ENCODE results near the gene IKZF1. TPM values are rescaled to one million over a fixed set of nuclear protein-coding genes. Genes with fewer than 3 reads are reported as not detected.

IKZF1 gene
- total RNA-seq, 3 donors from 2014 or later: 14.2 to 21.4 (median 21.3) TPM

- DNase-seq (ENCODE audit: low spot score in 2 of 2): no peak
- no peak for TF ChIP-seq CTCF (IDR thresholded peaks at IDR 0.05)
- TF ChIP-seq POLR2AphosphoS5 (IDR thresholded peaks at IDR 0.05): no peak
- TF ChIP-seq POLR2A (IDR thresholded peaks at IDR 0.05): no peak
- H3K27me3 ChIP-seq: no peaks in the 10 kb centered on the region
- no peak overlapping the region for H3K4me3 ChIP-seq
- H3K4me1 ChIP-seq: no peaks in the 10 kb centered on the region
- H3K27ac ChIP-seq: no peak overlapping the region
- intact Hi-C loops (cut with DNase I; ENCODE audit: low total_unique reads): no loop called here
- no peaks in the 10 kb centered on the region for H3K9me3 ChIP-seq
- no peaks in the 10 kb centered on the region for H3K36me3 ChIP-seq
Observed at GRCh38 chr7:50348469-50349162, 44.1 kb downstream of the IKZF1 start.

GRCh38 chr7:50349399-50349798 lies 44.9 kb downstream of the IKZF1 start:
- Histone ChIP-seq H3K27me3 (peaks cover 0 to 3% of the 10 kb centered on the region in 2 donors), H3K36me3 (no peaks in the 10 kb centered on the region), H3K27ac (no peak overlapping the region), H3K9me3 (no peaks in the 10 kb centered on the region), H3K4me1 (no peaks in the 10 kb centered on the region), H3K4me3 (no peak overlapping the region)
- TF ChIP-seq POLR2AphosphoS5 (IDR thresholded peaks at IDR 0.05) (no peak), CTCF (IDR thresholded peaks at IDR 0.05) (no peak), POLR2A (IDR thresholded peaks at IDR 0.05) (no peak)
- intact Hi-C loops (cut with DNase I; ENCODE audit: low total_unique reads): no loop called here
- DNase-seq (ENCODE audit: low spot score in 2 of 2): no peak

- intact Hi-C loops (cut with DNase I; ENCODE audit: low total_unique reads): no loop called here
- TF ChIP-seq POLR2AphosphoS5 (IDR thresholded peaks at IDR 0.05) (no peak), CTCF (IDR thresholded peaks at IDR 0.05) (no peak), POLR2A (IDR thresholded peaks at IDR 0.05) (no peak)
- H3K36me3 ChIP-seq: no peaks in the 10 kb centered on the region
- H3K27ac ChIP-seq: no peak overlapping the region
- no peak for DNase-seq (ENCODE audit: low spot score in 2 of 2)
- no peaks in the 10 kb centered on the region for H3K9me3 ChIP-seq
- H3K4me3 ChIP-seq: no peak overlapping the region
- H3K27me3 ChIP-seq: peaks cover 0 to 3% of the 10 kb centered on the region in 2 donors
- H3K4me1 ChIP-seq: no peaks in the 10 kb centered on the region
Observed at GRCh38 chr7:50349963-50350944, 45.7 kb downstream of the IKZF1 start.

GRCh38 chr7:50351267-50351666 lies 46.8 kb downstream of the IKZF1 start:
- Histone ChIP-seq H3K4me1 (no peaks in the 10 kb centered on the region), H3K4me3 (no peak overlapping the region), H3K9me3 (no peaks in the 10 kb centered on the region), H3K36me3 (no peaks in the 10 kb centered on the region), H3K27ac (no peak overlapping the region), H3K27me3 (peaks cover 0 to 3% of the 10 kb centered on the region in 2 donors)
- no peak for DNase-seq (ENCODE audit: low spot score in 2 of 2)
- TF ChIP-seq POLR2A (IDR thresholded peaks at IDR 0.05): no peak
- TF ChIP-seq POLR2AphosphoS5 (IDR thresholded peaks at IDR 0.05): no peak
- TF ChIP-seq CTCF (IDR thresholded peaks at IDR 0.05): no peak
- intact Hi-C loops (cut with DNase I; ENCODE audit: low total_unique reads): no loop called here

GRCh38 chr7:50352282-50352681 lies 47.8 kb downstream of the IKZF1 start:
- no peak for TF ChIP-seq CTCF (IDR thresholded peaks at IDR 0.05)
- TF ChIP-seq POLR2AphosphoS5 (IDR thresholded peaks at IDR 0.05): no peak
- TF ChIP-seq POLR2A (IDR thresholded peaks at IDR 0.05): no peak
- Histone ChIP-seq H3K4me1 (no peaks in the 10 kb centered on the region), H3K27ac (no peak overlapping the region), H3K4me3 (no peak overlapping the region), H3K27me3 (peaks cover 0 to 3% of the 10 kb centered on the region in 2 donors), H3K36me3 (no peaks in the 10 kb centered on the region), H3K9me3 (no peaks in the 10 kb centered on the region)
- intact Hi-C loops (cut with DNase I; ENCODE audit: low total_unique reads): no loop called here
- no peak for DNase-seq (ENCODE audit: low spot score in 2 of 2)
